ENCODE data around the gene ZDHHC14.

- TF ChIP-seq POLR2A (IDR thresholded peaks at IDR 0.05): no peak
- TF ChIP-seq CTCF (IDR thresholded peaks at IDR 0.05): no peak
Measured at GRCh38 chr6:157584036-157584435, 203.0 kb downstream of the ZDHHC14 start.

All from vagina (tissue), 2 donors.